HFF-Myc (cell line): ENCODE results near the gene KCNC2.

ENCODE experiments used
- DNase-seq: peaks from one replicate; pipeline ENCODE4 v3.0.0-alpha.2; 2011; ENCODE audit warnings: low read depth; ENCODE audit errors: extremely low read depth
- H3K4me3 ChIP-seq: replicated peaks from 2 replicates; pipeline ENCODE4 v1.5.1; 2011; ENCODE audit warnings: low read depth, mild to moderate bottlenecking, control low read depth, low read length
- TF ChIP-seq, protein P1 (sequence below): IDR thresholded peaks from 2 replicates; pipeline ENCODE4 v1.5.1; 2012; ENCODE audit warnings: mild to moderate bottlenecking, low read depth, low read length, control low read depth; ENCODE audit errors: missing control alignments

Gene KCNC2

DNA sequence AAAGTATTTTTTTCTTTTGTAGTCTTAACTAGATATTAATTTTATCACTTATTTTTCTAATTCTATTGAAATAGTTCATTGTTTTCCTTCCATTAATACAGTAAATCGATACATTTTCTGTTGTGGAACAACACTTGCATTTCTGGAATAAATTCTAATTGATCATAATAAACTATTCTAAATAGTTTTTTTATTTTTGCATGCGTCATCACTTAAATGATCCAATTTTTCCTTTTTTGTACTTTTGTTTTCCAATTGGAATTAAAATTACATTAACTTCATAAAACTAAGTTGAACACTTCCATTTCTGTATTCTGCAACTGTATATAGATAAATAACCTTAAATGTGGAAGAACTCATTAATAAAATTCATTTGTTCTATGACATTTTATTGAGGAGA, 202.5 kb downstream of the KCNC2 start:
- H3K4me3 ChIP-seq, result no peak overlapping the region
- DNase-seq, result no peak
- TF ChIP-seq, protein P1, sequence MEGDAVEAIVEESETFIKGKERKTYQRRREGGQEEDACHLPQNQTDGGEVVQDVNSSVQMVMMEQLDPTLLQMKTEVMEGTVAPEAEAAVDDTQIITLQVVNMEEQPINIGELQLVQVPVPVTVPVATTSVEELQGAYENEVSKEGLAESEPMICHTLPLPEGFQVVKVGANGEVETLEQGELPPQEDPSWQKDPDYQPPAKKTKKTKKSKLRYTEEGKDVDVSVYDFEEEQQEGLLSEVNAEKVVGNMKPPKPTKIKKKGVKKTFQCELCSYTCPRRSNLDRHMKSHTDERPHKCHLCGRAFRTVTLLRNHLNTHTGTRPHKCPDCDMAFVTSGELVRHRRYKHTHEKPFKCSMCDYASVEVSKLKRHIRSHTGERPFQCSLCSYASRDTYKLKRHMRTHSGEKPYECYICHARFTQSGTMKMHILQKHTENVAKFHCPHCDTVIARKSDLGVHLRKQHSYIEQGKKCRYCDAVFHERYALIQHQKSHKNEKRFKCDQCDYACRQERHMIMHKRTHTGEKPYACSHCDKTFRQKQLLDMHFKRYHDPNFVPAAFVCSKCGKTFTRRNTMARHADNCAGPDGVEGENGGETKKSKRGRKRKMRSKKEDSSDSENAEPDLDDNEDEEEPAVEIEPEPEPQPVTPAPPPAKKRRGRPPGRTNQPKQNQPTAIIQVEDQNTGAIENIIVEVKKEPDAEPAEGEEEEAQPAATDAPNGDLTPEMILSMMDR, result no peak

GRCh38 chr12:75000120-75000519, 209.5 kb downstream of the KCNC2 start:
- H3K4me3 ChIP-seq, result no peak overlapping the region
- DNase-seq, result no peak
- TF ChIP-seq, protein P1, result no peak

DNA sequence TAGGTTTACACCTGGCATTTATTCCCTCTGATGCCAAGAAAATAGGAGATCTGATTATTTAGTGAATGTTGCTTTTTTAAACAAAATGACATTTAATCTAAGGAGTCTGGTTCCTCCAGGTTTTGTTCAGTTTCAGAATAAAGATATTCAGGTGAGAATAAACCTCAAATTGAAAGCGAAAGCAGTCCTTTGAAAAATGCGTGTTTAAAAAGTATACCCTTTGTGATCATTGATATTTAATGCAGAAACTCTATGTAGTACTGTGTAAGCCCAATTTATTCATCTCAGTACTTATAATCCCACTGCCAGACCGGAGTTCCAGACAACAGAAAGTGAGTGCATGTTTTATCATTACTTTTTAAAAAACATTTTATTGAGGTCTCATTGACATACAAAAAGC, 210.2 kb downstream of the KCNC2 start:
- TF ChIP-seq, protein P1, result no peak
- H3K4me3 ChIP-seq, result no peak overlapping the region
- DNase-seq, result no peak
